ENCODE results near the gene SCP2. TPM values are rescaled to one million over a fixed set of nuclear protein-coding genes. Genes with fewer than 3 reads are reported as not detected.

The SCP2 gene
- total RNA-seq, 1 donor from 2014 or later, result 130 TPM

DNA sequence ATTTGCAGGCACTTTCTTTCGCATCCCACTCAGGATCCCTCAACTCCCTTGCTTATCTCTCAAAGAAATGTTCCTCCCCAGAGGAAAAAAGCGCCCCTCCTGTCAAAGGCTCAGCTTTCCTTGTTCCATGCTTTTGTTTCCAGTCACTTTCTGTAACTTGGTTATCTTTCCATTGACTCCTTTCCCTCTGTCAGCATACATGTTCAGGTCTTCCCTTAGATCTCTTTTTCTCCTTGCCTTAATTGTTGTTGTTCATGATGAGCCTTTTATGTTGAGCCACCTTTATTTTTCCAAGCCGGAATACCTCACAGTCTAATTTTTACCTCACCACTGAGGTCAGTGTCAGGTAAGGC is 88.4 kb downstream of the SCP2 start:
- TF ChIP-seq, protein P1, sequence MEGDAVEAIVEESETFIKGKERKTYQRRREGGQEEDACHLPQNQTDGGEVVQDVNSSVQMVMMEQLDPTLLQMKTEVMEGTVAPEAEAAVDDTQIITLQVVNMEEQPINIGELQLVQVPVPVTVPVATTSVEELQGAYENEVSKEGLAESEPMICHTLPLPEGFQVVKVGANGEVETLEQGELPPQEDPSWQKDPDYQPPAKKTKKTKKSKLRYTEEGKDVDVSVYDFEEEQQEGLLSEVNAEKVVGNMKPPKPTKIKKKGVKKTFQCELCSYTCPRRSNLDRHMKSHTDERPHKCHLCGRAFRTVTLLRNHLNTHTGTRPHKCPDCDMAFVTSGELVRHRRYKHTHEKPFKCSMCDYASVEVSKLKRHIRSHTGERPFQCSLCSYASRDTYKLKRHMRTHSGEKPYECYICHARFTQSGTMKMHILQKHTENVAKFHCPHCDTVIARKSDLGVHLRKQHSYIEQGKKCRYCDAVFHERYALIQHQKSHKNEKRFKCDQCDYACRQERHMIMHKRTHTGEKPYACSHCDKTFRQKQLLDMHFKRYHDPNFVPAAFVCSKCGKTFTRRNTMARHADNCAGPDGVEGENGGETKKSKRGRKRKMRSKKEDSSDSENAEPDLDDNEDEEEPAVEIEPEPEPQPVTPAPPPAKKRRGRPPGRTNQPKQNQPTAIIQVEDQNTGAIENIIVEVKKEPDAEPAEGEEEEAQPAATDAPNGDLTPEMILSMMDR (IDR thresholded peaks at IDR 0.05; ENCODE audit: borderline replicate concordance), result no peak
- intact Hi-C loops (cut with micrococcal nuclease), result no loop called here

DNA sequence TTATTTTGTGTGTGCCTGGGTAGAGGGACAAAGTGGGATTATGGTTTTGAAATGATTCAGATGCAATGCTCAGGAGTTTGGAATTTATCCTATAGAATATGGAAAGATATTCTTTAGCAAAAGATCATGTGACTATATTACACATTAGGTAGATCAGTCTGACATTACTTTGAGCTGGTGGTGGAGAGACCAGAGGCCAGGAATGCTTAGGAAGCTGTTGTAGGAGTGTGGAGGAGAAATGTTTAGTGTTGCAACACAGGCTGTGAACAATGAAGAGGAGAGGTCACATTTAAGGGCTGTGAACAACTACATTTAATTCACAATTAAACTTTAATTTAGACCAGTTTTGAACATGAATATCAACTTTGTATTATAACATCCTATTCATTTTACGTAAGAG is 89.6 kb downstream of the SCP2 start:
- TF ChIP-seq, protein P1 (IDR thresholded peaks at IDR 0.05; ENCODE audit: borderline replicate concordance), result no peak
- Histone ChIP-seq H3K9me3 (replicated peaks) (no peaks in the 10 kb centered on the region), H3K27ac (replicated peaks) (no peak overlapping the region), H3K36me3 (peaks cover 22% of the 10 kb centered on the region), H3K27me3 (ENCODE audit: low read depth) (no peaks in the 10 kb centered on the region), H3K4me3 (no peak overlapping the region), H3K4me1 (peaks cover 32% of the 10 kb centered on the region)
- no peak for DNase-seq
- intact Hi-C loops (cut with micrococcal nuclease), result no loop called here

More for the DNA sequence above, 88.4 kb downstream of the SCP2 start:
- DNase-seq, result no peak
- Histone ChIP-seq H3K27me3 (ENCODE audit: low read depth) (no peaks in the 10 kb centered on the region), H3K27ac (replicated peaks) (peak overlapping the region; percentile 63), H3K9me3 (replicated peaks) (no peaks in the 10 kb centered on the region), H3K4me3 (peak overlapping the region; percentile 72), H3K4me1 (peaks cover 34% of the 10 kb centered on the region), H3K36me3 (peaks cover 22% of the 10 kb centered on the region)

DNA sequence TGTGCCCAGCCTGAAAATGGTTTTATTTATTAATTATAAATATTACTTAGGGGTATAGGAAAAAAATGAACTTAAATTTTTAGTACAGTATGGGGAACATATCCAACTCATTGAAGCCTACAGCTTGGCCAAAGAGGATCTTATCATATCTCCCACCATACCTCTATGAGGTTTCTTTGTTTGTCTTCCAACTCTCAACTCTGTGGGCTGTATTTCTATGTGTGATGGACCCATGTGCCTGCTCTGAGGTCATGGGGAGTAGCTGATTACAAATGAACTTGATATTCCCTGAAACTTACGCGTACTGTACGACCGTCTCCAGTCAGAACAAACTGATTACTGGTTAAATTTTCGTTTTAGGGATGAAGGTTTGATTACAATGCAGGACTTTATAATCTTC is 93.5 kb downstream of the SCP2 start:
- intact Hi-C loops (cut with micrococcal nuclease), result no loop called here
- no peak for DNase-seq
- H3K27ac ChIP-seq (replicated peaks), result no peak overlapping the region
- H3K36me3 ChIP-seq, result peaks cover 22% of the 10 kb centered on the region
- H3K27me3 ChIP-seq (ENCODE audit: low read depth), result no peaks in the 10 kb centered on the region
- H3K4me1 ChIP-seq, result peaks cover 32% of the 10 kb centered on the region
- H3K9me3 ChIP-seq (replicated peaks), result no peaks in the 10 kb centered on the region
- H3K4me3 ChIP-seq, result no peak overlapping the region
- TF ChIP-seq, protein P1 (IDR thresholded peaks at IDR 0.05; ENCODE audit: borderline replicate concordance), result no peak

DNA sequence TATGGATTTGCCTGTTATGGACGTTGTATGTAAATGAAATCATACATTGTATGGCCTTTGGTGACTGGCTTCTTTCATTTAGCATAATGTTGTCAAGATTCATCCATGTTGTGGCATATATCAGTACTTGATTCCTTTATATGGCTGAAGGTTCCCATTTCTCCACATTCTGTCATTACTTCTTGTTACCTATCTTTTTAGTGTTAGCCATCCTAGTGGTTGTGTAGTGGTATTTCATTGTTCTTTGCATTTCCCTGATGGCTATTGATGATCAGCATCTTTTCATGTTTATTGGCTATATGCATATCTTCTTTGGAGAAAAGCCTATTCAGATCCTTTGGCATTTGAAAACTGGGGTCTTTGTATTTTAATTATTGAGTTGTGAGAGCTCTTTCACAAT is 95.1 kb downstream of the SCP2 start:
- TF ChIP-seq, protein P1 (IDR thresholded peaks at IDR 0.05; ENCODE audit: borderline replicate concordance), result no peak
- intact Hi-C loops (cut with micrococcal nuclease), result no loop called here
- Histone ChIP-seq H3K27me3 (ENCODE audit: low read depth) (no peaks in the 10 kb centered on the region), H3K27ac (replicated peaks) (no peak overlapping the region), H3K4me3 (no peak overlapping the region), H3K9me3 (replicated peaks) (no peaks in the 10 kb centered on the region), H3K4me1 (peaks cover 29% of the 10 kb centered on the region), H3K36me3 (peaks cover 22% of the 10 kb centered on the region)
- no peak for DNase-seq

DNA sequence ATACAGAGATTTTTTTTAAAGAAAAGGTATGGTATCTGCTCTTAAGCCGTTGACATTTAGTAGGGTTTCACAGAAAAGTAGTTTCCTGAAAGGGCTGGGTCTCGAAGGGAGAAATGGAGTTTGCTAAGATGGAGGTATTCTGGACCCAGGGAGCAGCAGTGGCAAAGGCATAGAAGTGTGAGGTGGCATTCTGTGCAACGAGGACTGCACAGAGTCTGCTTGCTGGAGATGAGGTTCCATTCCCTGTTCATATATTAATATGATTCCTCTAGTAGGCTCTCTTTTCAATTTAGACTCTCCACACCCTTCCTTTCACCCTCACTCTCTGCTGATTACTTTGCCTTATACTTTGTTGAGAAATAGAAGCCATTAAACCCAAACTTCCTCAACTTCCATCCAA is 96.5 kb downstream of the SCP2 start:
- TF ChIP-seq, protein P1 (IDR thresholded peaks at IDR 0.05; ENCODE audit: borderline replicate concordance), result no peak
- DNase-seq, result no peak
- no peak overlapping the region for H3K4me3 ChIP-seq
- H3K36me3 ChIP-seq, result peaks cover 10% of the 10 kb centered on the region
- H3K27ac ChIP-seq (replicated peaks), result peak overlapping the region; percentile 11
- no peaks in the 10 kb centered on the region for H3K9me3 ChIP-seq (replicated peaks)
- peaks cover 29% of the 10 kb centered on the region for H3K4me1 ChIP-seq
- intact Hi-C loops (cut with micrococcal nuclease), result no loop called here
- H3K27me3 ChIP-seq (ENCODE audit: low read depth), result no peaks in the 10 kb centered on the region

DNA sequence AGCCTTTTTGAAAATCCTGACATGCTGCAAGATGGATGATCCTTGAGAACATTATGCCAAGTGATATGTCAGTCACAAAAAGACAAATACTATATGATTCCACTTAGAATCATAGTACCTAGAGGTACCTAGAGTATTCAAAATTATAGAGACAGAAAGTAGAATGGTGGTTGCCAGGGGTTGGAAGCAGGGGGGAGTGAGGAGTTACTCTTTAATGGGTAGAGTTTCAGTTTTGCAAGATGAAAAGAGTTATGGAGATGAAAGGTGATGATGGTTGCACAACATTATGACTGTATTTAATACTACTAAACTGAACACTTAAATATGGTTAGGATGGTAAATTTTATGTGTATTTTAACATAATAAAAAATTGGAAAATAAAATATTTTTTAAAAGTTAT is 97.0 kb downstream of the SCP2 start:
- peak overlapping the region; percentile 84 for H3K27ac ChIP-seq (replicated peaks)

More for the DNA sequence above, 97.0 kb downstream of the SCP2 start:
- intact Hi-C loops (cut with micrococcal nuclease), result no loop called here
- no peaks in the 10 kb centered on the region for H3K27me3 ChIP-seq (ENCODE audit: low read depth)
- peaks cover 8% of the 10 kb centered on the region for H3K36me3 ChIP-seq
- no peak for DNase-seq
- no peak overlapping the region for H3K4me3 ChIP-seq
- H3K9me3 ChIP-seq (replicated peaks), result no peaks in the 10 kb centered on the region
- peaks cover 29% of the 10 kb centered on the region for H3K4me1 ChIP-seq
- TF ChIP-seq, protein P1 (IDR thresholded peaks at IDR 0.05; ENCODE audit: borderline replicate concordance), result no peak
